ENCODE results near the gene KRT78.

Gene KRT78

GRCh38 chr12:52788192-52788875, 60.5 kb downstream of the KRT78 start:
- Histone ChIP-seq H3K27ac (ENCODE audit: low read length) (no peak overlapping the region), H3K4me3 (ENCODE audit: low read depth in 1 of 2, low read length in 2 of 2) (no peak overlapping the region), H3K27me3 (ENCODE audit: low read depth, low read length) (peaks cover 8% of the 10 kb centered on the region), H3K36me3 (ENCODE audit: control insufficient read depth in 1 of 2, insufficient read depth in 2 of 2, low read length in 2 of 2) (no peaks in the 10 kb centered on the region), H3K9me3 (ENCODE audit: control insufficient read depth in 1 of 2, low read length in 2 of 2) (no peaks in the 10 kb centered on the region), H3K4me1 (ENCODE audit: control insufficient read depth in 1 of 2, insufficient read depth in 2 of 2, low read length in 2 of 2) (peaks cover 0 to 3% of the 10 kb centered on the region in 2 donors)

Measured in muscle layer of duodenum (tissue), 2 donors.